CD14-positive monocyte (primary cell): ENCODE results near the gene VSX2. TPM values are rescaled to one million over a fixed set of nuclear protein-coding genes. Genes with fewer than 3 reads are reported as not detected.

Experiments
- DNase-seq, 3 donors: peaks; one replicate each; pipeline ENCODE4 v3.0.0-alpha.2; 2011 to 2022
- H2AFZ ChIP-seq: 2 replicates; pipeline ENCODE4 v1.6.0; 2012; ENCODE audit warnings: mild to moderate bottlenecking, low read depth, low read length, inconsistent platforms; ENCODE audit not compliant: insufficient read depth, poor library complexity, severe bottlenecking
- H3K27ac ChIP-seq, 2 donors: 1 replicate in 1 of 2; 2 replicates in 1 of 2; pipeline ENCODE4 v1.5.1; 2012 to 2013; ENCODE audit warnings: low read length in 2 of 2, control low read depth in 1 of 2, inconsistent platforms in 1 of 2, low read depth in 1 of 2, mild to moderate bottlenecking in 1 of 2
- H3K27me3 ChIP-seq, 2 donors: one replicate each; pipeline versions ENCODE4 v1.6.0 to v1.6.1; 2011 to 2013; ENCODE audit warnings: low read length in 2 of 2; ENCODE audit not compliant: control insufficient read depth in 2 of 2, insufficient read depth in 2 of 2
- H3K36me3 ChIP-seq, 2 donors: replicated peaks in 1 of 2; 1 replicate in 1 of 2; 2 replicates in 1 of 2; pipeline versions ENCODE4 v1.5.1 to v1.6.1; 2012 to 2013; ENCODE audit warnings: low read length in 2 of 2, control low read depth in 1 of 2, inconsistent platforms in 1 of 2, mild to moderate bottlenecking in 1 of 2; ENCODE audit not compliant: insufficient read depth in 2 of 2, control insufficient read depth in 1 of 2
- H3K4me1 ChIP-seq, 2 donors: 1 replicate in 1 of 2; 2 replicates in 1 of 2; pipeline versions ENCODE4 v1.5.1 to v1.6.1; 2012 to 2013; ENCODE audit warnings: low read length in 2 of 2, control low read depth in 1 of 2, inconsistent platforms in 1 of 2, mild to moderate bottlenecking in 1 of 2, moderate library complexity in 1 of 2; ENCODE audit not compliant: insufficient read depth in 2 of 2, control insufficient read depth in 1 of 2
- H3K4me2 ChIP-seq: replicated peaks from 2 replicates; pipeline ENCODE3; 2012; ENCODE audit warnings: low read length, moderate library complexity, mild to moderate bottlenecking; ENCODE audit not compliant: poor library complexity, severe bottlenecking; ENCODE audit errors: extremely low read depth
- H3K4me3 ChIP-seq, 3 experiments: fragments of 200-600 bp in 1 of 3; sonication (generic) in 1 of 3; replicated peaks in 1 of 3; 1 replicate in 2 of 3; 2 replicates in 1 of 3; pipeline ENCODE4 v1.5.1; 2011 to 2013; ENCODE audit warnings: low read length in 3 of 3, mild to moderate bottlenecking in 3 of 3, control low read depth in 2 of 3, low read depth in 2 of 3, inconsistent platforms in 1 of 3, moderate library complexity in 1 of 3
- H3K79me2 ChIP-seq: 2 replicates; pipeline ENCODE4 v1.6.0; 2012; ENCODE audit warnings: mild to moderate bottlenecking, control low read depth, inconsistent platforms, low read length, moderate library complexity; ENCODE audit not compliant: insufficient read depth
- H3K9ac ChIP-seq: 2 replicates; pipeline ENCODE4 v1.6.0; 2017; ENCODE audit warnings: low read length, mild to moderate bottlenecking; ENCODE audit not compliant: insufficient read depth, poor library complexity, severe bottlenecking
- H3K9me3 ChIP-seq, 2 donors: replicated peaks in 1 of 2; 1 replicate in 1 of 2; 2 replicates in 1 of 2; pipeline versions ENCODE4 v1.5.1 to v1.6.1; 2012 to 2013; ENCODE audit warnings: low read length in 2 of 2, control low read depth in 1 of 2; ENCODE audit not compliant: control insufficient read depth in 1 of 2, insufficient read depth in 1 of 2
- H4K20me1 ChIP-seq: 2 replicates; pipeline ENCODE4 v1.6.0; 2012; ENCODE audit warnings: mild to moderate bottlenecking, low read length, control low read depth, moderate library complexity; ENCODE audit not compliant: insufficient read depth
- H3K27ac Mint-ChIP-seq, 7 donors: one replicate each; pipeline ENCODE4 v1.8.0; 2020; ENCODE audit warnings: mild to moderate bottlenecking in 7 of 7, mixed read lengths in 7 of 7, moderate library complexity in 6 of 7, inconsistent platforms in 2 of 7
- H3K27me3 Mint-ChIP-seq, 3 donors: one replicate each; pipeline ENCODE4 v1.8.0; 2021 to 2022; ENCODE audit warnings: low read depth in 3 of 3, mild to moderate bottlenecking in 3 of 3, mixed read lengths in 3 of 3, moderate library complexity in 3 of 3, inconsistent platforms in 1 of 3
- H3K36me3 Mint-ChIP-seq, 2 donors: one replicate each; pipeline ENCODE4 v1.8.0; 2020; ENCODE audit warnings: mixed read lengths in 2 of 2, inconsistent platforms in 1 of 2, mild to moderate bottlenecking in 1 of 2
- H3K4me1 Mint-ChIP-seq: one replicate; pipeline ENCODE4 v1.8.0; 2020; ENCODE audit warnings: mild to moderate bottlenecking, mixed read lengths
- H3K4me3 Mint-ChIP-seq, 2 donors: one replicate each; pipeline ENCODE4 v1.8.0; 2020; ENCODE audit warnings: mild to moderate bottlenecking in 2 of 2, mixed read lengths in 2 of 2, moderate library complexity in 1 of 2
- H3K9me3 Mint-ChIP-seq, 7 donors: one replicate each; pipeline ENCODE4 v1.8.0; 2020 to 2022; ENCODE audit warnings: mixed read lengths in 7 of 7, mild to moderate bottlenecking in 6 of 7, moderate library complexity in 6 of 7, inconsistent platforms in 2 of 7
- CTCF ChIP-seq: fragments of 200-600 bp; IDR thresholded peaks from one replicate; pipeline ENCODE4 v1.8.0; 2022; ENCODE audit warnings: antibody characterized with exemption, mild to moderate bottlenecking
- WGBS: methylation state at CpG from one replicate; pipeline ENCODE4 v1.1.5; 2013; ENCODE audit warnings: missing lambda C conversion rate; ENCODE audit not compliant: insufficient coverage; 5-methylcytosine and 5-hydroxymethylcytosine counted together
- intact Hi-C, 2 donors: fragments of 100-400 bp; cut with micrococcal nuclease; formaldehyde crosslinking; loops; one replicate each; pipeline versions ENCODE4 v1.15.0 to v1.15.1; 2023
- polyA plus RNA-seq, 3 donors: library from polyadenylated mRNA; depleted of rRNA in 1 of 3; unstranded in 2 of 3; stranded (reverse) in 1 of 3; fragments of 300-500 nt in 2 of 3; fragments of >200 nt in 1 of 3; fragmentation: Illumina TruSeq in 2 of 3; gene quantifications; 1 replicate in 2 of 3; 2 replicates in 1 of 3; pipeline ENCODE4 v1.2.3, GENCODE V29; 2012 to 2021

VSX2 gene
- polyA plus RNA-seq, 3 donors = not detected

- intact Hi-C loops = no loop called here
- no peak overlapping the region for H3K27ac Mint-ChIP-seq
- no peaks in the 10 kb centered on the region for H3K36me3 Mint-ChIP-seq
- Histone ChIP-seq H3K9ac (peak overlapping the region; percentile 32), H3K4me1 (peaks cover 7 to 8% of the 10 kb centered on the region in 2 donors), H3K79me2 (no peaks in the 10 kb centered on the region), H2AFZ (peak overlapping the region; percentile 73), H3K27ac (no peak overlapping the region), H3K27me3 (peaks cover 0 to 18% of the 10 kb centered on the region in 2 donors), H3K36me3 (no peaks in the 10 kb centered on the region), H4K20me1 (no peaks in the 10 kb centered on the region), H3K4me2 (peak overlapping the region; percentile 64), H3K9me3 (no peaks in the 10 kb centered on the region), H3K4me3 (peak overlapping the region in 1 of 3 experiments; percentile 58)
- H3K9me3 Mint-ChIP-seq = peaks cover 0 to 2% (median 0%) of the 10 kb centered on the region in 7 donors
- DNase-seq = peak; percentile 47 to 48 (median 48)
- H3K27me3 Mint-ChIP-seq = peaks cover 16 to 41% (median 17%) of the 10 kb centered on the region in 3 donors
- WGBS = 14% methylated on average over 40 of the region's 40 CpGs
- H3K4me1 Mint-ChIP-seq = peaks cover 5% of the 10 kb centered on the region
- peak; percentile 93 for TF ChIP-seq CTCF
- peak overlapping the region; percentile 66 to 84 for H3K4me3 Mint-ChIP-seq
Observed at GRCh38 chr14:74217672-74218448, 21.4 kb upstream of the VSX2 start.

- DNase-seq = no peak
- TF ChIP-seq CTCF = no peak
- Histone ChIP-seq H3K27ac (no peak overlapping the region), H3K79me2 (no peaks in the 10 kb centered on the region), H3K27me3 (peaks cover 0 to 18% of the 10 kb centered on the region in 2 donors), H2AFZ (no peak overlapping the region), H3K9me3 (no peaks in the 10 kb centered on the region), H4K20me1 (no peaks in the 10 kb centered on the region), H3K36me3 (no peaks in the 10 kb centered on the region), H3K4me2 (no peak overlapping the region), H3K4me1 (peaks cover 7 to 8% of the 10 kb centered on the region in 2 donors), H3K4me3 (no peak overlapping the region), H3K9ac (peak overlapping the region; percentile 32)
- Mint-ChIP-seq H3K4me1 (peaks cover 5% of the 10 kb centered on the region), H3K4me3 (peak overlapping the region in 1 of 2 donors; percentile 84), H3K9me3 (peaks cover 0 to 2% (median 0%) of the 10 kb centered on the region in 7 donors), H3K36me3 (no peaks in the 10 kb centered on the region), H3K27me3 (peaks cover 16 to 44% (median 17%) of the 10 kb centered on the region in 3 donors), H3K27ac (no peak overlapping the region)
- WGBS = 75% methylated on average over 4 of the region's 4 CpGs
- intact Hi-C loops = no loop called here
Observed at GRCh38 chr14:74218462-74218861, 20.8 kb upstream of the VSX2 start.
